HUES48 (cell line): ENCODE measurements around the gene C2CD5.

Source experiments
- H3K27ac ChIP-seq: one replicate; pipeline ENCODE4 v1.7.0; 2013; ENCODE audit warnings: low read depth, low read length, inconsistent platforms
- H3K27me3 ChIP-seq: 2 replicates; pipeline ENCODE4 v1.6.1; 2013; ENCODE audit warnings: mild to moderate bottlenecking, low read length; ENCODE audit not compliant: control insufficient read depth, insufficient read depth
- H3K36me3 ChIP-seq: 2 replicates; pipeline ENCODE4 v1.6.1; 2013; ENCODE audit warnings: low read length; ENCODE audit not compliant: control insufficient read depth, insufficient read depth
- H3K4me1 ChIP-seq: 2 replicates; pipeline ENCODE4 v1.6.1; 2013; ENCODE audit warnings: mild to moderate bottlenecking, low read length; ENCODE audit not compliant: control insufficient read depth, insufficient read depth
- H3K4me3 ChIP-seq: 2 replicates; pipeline ENCODE4 v1.5.1; 2013; ENCODE audit warnings: mild to moderate bottlenecking, low read depth, low read length
- H3K9ac ChIP-seq: 2 replicates; pipeline ENCODE4 v1.6.1; 2013; ENCODE audit warnings: mild to moderate bottlenecking, low read depth, low read length, moderate library complexity
- H3K9me3 ChIP-seq: 2 replicates; pipeline ENCODE4 v1.6.1; 2013; ENCODE audit warnings: low read length; ENCODE audit not compliant: control insufficient read depth, insufficient read depth

Gene C2CD5

DNA sequence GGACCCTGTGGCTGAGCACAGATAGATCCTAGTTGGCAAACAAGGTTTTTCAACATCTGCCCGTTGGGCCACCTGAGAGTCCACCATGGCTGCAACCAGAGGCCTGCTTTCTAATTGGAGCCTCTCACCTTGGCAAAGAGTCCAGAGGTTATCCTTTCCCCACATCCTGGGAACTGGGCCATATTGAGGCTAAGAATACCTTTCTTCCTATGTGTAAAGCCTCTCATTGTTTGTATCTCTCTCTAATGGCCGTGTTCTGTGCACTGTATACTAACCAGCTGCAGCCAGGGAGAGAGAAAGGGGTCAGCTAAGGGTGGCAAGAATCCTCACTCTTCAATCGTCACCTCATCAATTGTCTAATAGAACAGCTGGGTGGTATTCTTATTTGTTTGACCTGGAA, 130.8 kb downstream of the C2CD5 start:
- Histone ChIP-seq H3K27me3 (no peaks in the 10 kb centered on the region), H3K4me3 (no peak overlapping the region), H3K9me3 (no peaks in the 10 kb centered on the region), H3K27ac (no peak overlapping the region), H3K9ac (no peak overlapping the region), H3K4me1 (no peaks in the 10 kb centered on the region), H3K36me3 (no peaks in the 10 kb centered on the region)

- Histone ChIP-seq H3K4me3 (no peak overlapping the region), H3K4me1 (no peaks in the 10 kb centered on the region), H3K9ac (no peak overlapping the region), H3K9me3 (no peaks in the 10 kb centered on the region), H3K27ac (no peak overlapping the region), H3K36me3 (no peaks in the 10 kb centered on the region), H3K27me3 (no peaks in the 10 kb centered on the region)
These were observed 131.8 kb downstream of the C2CD5 start for GRCh38 chr12:22412581-22412980.

DNA sequence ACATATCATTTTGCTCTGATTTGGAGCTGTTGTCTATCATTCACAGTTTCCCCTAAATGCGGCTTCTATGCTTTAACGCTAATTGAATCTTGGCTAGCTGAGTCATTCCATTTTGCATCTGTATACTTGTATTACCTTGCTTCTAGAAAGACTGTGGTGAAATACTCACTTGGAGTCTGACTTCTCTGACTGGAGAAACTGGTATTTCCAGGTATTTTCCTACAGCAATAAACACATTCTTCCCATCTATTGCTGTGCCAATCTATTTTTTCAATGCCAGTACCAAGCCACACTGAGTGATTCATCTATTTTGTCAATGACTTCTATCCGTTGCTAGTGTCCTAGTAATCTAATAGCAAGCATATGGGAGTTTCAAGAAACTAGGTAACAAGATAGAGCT, 133.9 kb downstream of the C2CD5 start:
- Histone ChIP-seq H3K9me3 (no peaks in the 10 kb centered on the region), H3K4me1 (no peaks in the 10 kb centered on the region), H3K27me3 (no peaks in the 10 kb centered on the region), H3K36me3 (no peaks in the 10 kb centered on the region), H3K9ac (no peak overlapping the region), H3K4me3 (no peak overlapping the region), H3K27ac (no peak overlapping the region)

DNA sequence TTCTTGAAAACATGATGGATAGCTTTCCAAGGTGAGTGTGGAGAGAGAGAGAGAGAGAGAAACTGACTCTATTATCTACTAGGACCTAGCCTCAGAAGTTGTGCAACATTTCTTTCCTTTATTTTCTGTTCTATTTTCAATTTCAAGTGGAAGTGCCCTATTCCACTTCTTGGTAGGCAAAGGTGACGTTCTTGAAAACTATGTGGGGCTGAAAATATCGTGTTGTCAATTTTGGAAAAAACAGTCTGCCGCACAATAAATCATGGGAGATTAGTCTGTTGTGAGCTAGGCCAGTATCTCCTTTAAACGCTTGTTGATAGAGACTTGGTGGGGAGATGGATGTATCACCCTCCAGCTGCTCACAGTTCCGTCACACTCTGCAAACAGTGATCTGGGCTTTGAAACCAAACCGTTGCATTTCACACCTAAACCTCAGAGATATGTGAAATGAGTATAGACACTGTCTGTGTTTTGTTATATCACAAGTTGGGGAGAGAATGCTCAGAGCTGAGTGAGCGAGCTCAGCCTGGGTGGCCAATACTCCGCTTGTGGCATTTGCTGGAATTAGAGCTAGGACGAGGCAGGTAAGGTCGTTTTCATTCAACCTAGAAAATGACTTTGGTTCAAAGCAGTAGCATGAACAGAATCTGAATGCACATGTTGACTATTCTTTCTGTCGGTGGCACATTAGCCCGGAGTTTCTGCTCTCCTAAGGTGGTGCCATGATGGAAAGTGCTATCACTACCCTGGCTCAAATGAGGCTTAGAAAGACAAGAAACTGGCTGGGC, 134.8 kb downstream of the C2CD5 start:
- H3K36me3 ChIP-seq, result no peaks in the 10 kb centered on the region
- H3K27me3 ChIP-seq, result no peaks in the 10 kb centered on the region
- H3K27ac ChIP-seq, result no peak overlapping the region
- H3K9me3 ChIP-seq, result no peaks in the 10 kb centered on the region
- H3K4me3 ChIP-seq, result no peak overlapping the region
- no peaks in the 10 kb centered on the region for H3K4me1 ChIP-seq
- no peak overlapping the region for H3K9ac ChIP-seq

GRCh38 chr12:22408610-22409376, 135.5 kb downstream of the C2CD5 start:
- no peak overlapping the region for H3K4me3 ChIP-seq
- no peak overlapping the region for H3K9ac ChIP-seq
- H3K27ac ChIP-seq, result no peak overlapping the region

GRCh38 chr12:22407397-22407796, 136.9 kb downstream of the C2CD5 start:
- H3K27ac ChIP-seq, result no peak overlapping the region
- no peaks in the 10 kb centered on the region for H3K9me3 ChIP-seq
- H3K36me3 ChIP-seq, result no peaks in the 10 kb centered on the region
- no peaks in the 10 kb centered on the region for H3K4me1 ChIP-seq
- no peaks in the 10 kb centered on the region for H3K27me3 ChIP-seq
- H3K4me3 ChIP-seq, result no peak overlapping the region
- H3K9ac ChIP-seq, result no peak overlapping the region

More at GRCh38 chr12:22408610-22409376, 135.5 kb downstream of the C2CD5 start:
- Histone ChIP-seq H3K9me3 (no peaks in the 10 kb centered on the region), H3K36me3 (no peaks in the 10 kb centered on the region), H3K4me1 (no peaks in the 10 kb centered on the region), H3K27me3 (no peaks in the 10 kb centered on the region)

- Histone ChIP-seq H3K4me1 (no peaks in the 10 kb centered on the region), H3K27me3 (no peaks in the 10 kb centered on the region), H3K4me3 (no peak overlapping the region), H3K27ac (no peak overlapping the region), H3K36me3 (no peaks in the 10 kb centered on the region), H3K9ac (no peak overlapping the region), H3K9me3 (no peaks in the 10 kb centered on the region)
These were observed 137.7 kb downstream of the C2CD5 start for GRCh38 chr12:22406627-22407026.

DNA sequence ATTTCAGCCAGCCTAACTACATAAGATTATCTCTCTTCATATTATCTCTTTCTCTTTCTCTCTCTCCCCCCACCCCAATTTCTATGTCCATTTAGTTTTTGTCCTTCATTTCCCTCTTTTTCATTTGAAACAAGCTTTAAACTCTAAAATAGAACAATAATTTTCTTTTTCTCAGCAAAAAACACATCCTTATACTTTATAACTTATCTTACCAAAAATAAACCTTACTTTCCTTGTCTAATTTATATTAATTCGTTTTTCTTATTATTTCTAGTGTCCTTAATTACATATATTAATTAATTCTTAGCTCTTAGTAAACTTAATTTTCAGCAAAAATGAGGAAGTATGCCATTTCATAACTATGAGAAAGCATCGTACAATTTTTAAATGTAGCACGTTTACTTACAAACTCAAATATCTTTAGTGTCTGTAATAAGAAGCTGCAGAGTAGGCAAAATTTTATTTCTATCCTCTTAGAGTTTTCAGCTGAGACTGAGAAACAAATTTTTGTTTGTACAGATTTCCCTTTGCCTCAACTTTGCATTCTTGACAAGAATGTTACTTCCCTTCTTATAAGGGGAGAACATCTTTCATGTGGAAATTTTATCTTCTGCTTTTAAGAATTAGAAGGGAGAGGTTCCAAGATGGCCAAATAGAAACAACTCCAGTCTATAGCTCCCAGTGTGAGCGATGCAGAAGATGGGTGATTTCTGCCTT, 144.7 kb downstream of the C2CD5 start:
- H3K9me3 ChIP-seq, result peaks cover 17% of the 10 kb centered on the region
- no peaks in the 10 kb centered on the region for H3K27me3 ChIP-seq
- no peaks in the 10 kb centered on the region for H3K4me1 ChIP-seq
- no peak overlapping the region for H3K4me3 ChIP-seq
- H3K36me3 ChIP-seq, result no peaks in the 10 kb centered on the region
- no peak overlapping the region for H3K9ac ChIP-seq
- H3K27ac ChIP-seq, result no peak overlapping the region
